Endothelial cell of umbilical vein (primary cell): ENCODE results near the gene SMC4. TPM values are rescaled to one million over a fixed set of nuclear protein-coding genes. Genes with fewer than 3 reads are reported as not detected.

Experiments used
- BruUV-seq: library from RNA; stranded (reverse); fragments of 400-500 nt; replicated peaks from 2 replicates; lab custom pipeline; 2021; lab: Mats Ljungman, UMichigan
- CTCF ChIA-PET: fragments of 300-600, 350-600 bp; sonication (Branson Sonifier 250); formaldehyde crosslinking; loops from one replicate; lab custom pipeline; 2021; ENCODE audit warnings: antibody characterized with exemption, inconsistent platforms; lab: Charles Lee
- POLR2A ChIA-PET: fragments of 300-600, 350-600 bp; sonication (Branson Sonifier 250); formaldehyde crosslinking; loops from one replicate; lab custom pipeline; 2021; ENCODE audit warnings: antibody characterized with exemption, inconsistent platforms; lab: Charles Lee
- DNase-seq: peaks from one replicate; pipeline ENCODE4 v3.0.0-alpha.2; 2011; ENCODE audit warnings: low read depth, low spot score
- FAIRE-seq: peaks from 2 replicates; lab custom pipeline; 2011; peaks lifted over from hg19 to GRCh38; lab: Jason Lieb, UNC
- H2AFZ ChIP-seq: 2 replicates; pipeline ENCODE4 v1.6.0; 2012; ENCODE audit warnings: low read depth, low read length, control low read depth, inconsistent platforms
- H3K27ac ChIP-seq: 2 replicates; pipeline ENCODE4 v1.5.1; 2011; ENCODE audit warnings: low read depth, mild to moderate bottlenecking, control low read depth, low read length, moderate library complexity; ENCODE audit not compliant: insufficient read depth
- H3K27me3 ChIP-seq, 2 experiments: 2 replicates each; pipeline versions ENCODE4 v1.6.0 to v1.6.1; 2011; ENCODE audit warnings: low read length in 2 of 2, mixed read lengths in 1 of 2; ENCODE audit not compliant: control insufficient read depth in 2 of 2, insufficient read depth in 2 of 2
- H3K36me3 ChIP-seq, 2 experiments: 2 replicates in 1 of 2; 3 replicates in 1 of 2; pipeline ENCODE4 v1.5.1; 2011; ENCODE audit warnings: low read length in 2 of 2, mild to moderate bottlenecking in 1 of 2, moderate library complexity in 1 of 2; ENCODE audit not compliant: control insufficient read depth in 2 of 2, insufficient read depth in 2 of 2; ENCODE audit errors: extremely low read depth in 1 of 2
- H3K4me1 ChIP-seq: 3 replicates; pipeline ENCODE4 v1.5.1; 2011; ENCODE audit warnings: mild to moderate bottlenecking, low read length; ENCODE audit not compliant: control insufficient read depth, insufficient read depth; ENCODE audit errors: extremely low read depth
- H3K4me2 ChIP-seq: 2 replicates; pipeline ENCODE4 v1.6.1; 2011; ENCODE audit warnings: low read length, control low read depth, mixed read lengths; ENCODE audit not compliant: insufficient read depth
- H3K4me3 ChIP-seq, 3 experiments: fragments of 200-600 bp in 1 of 3; sonication (generic), shearing (Covaris generic) in 1 of 3; replicated peaks in 1 of 3; 2 replicates each; pipeline ENCODE4 v1.5.1; 2011 to 2016; ENCODE audit warnings: control low read depth in 3 of 3, low read length in 3 of 3, mild to moderate bottlenecking in 2 of 3, inconsistent platforms in 1 of 3, low read depth in 1 of 3, moderate library complexity in 1 of 3; ENCODE audit not compliant: insufficient read depth in 1 of 3
- H3K79me2 ChIP-seq: 2 replicates; pipeline ENCODE4 v1.6.0; 2012; ENCODE audit warnings: low read length, inconsistent platforms; ENCODE audit not compliant: control insufficient read depth, insufficient read depth
- H3K9ac ChIP-seq: replicated peaks from 2 replicates; pipeline ENCODE3; 2011; ENCODE audit warnings: low read length, control low read depth; ENCODE audit not compliant: insufficient read depth; ENCODE audit errors: extremely low read depth
- H3K9me1 ChIP-seq: replicated peaks from 3 replicates; pipeline ENCODE4 v1.6.0; 2011; ENCODE audit warnings: mild to moderate bottlenecking, low read length; ENCODE audit not compliant: control insufficient read depth, insufficient read depth; ENCODE audit errors: extremely low read depth
- H3K9me3 ChIP-seq: replicated peaks from 2 replicates; pipeline ENCODE4 v1.5.1; 2012; ENCODE audit warnings: low read length, inconsistent platforms; ENCODE audit not compliant: control insufficient read depth, insufficient read depth
- H4K20me1 ChIP-seq: replicated peaks from 2 replicates; pipeline ENCODE3; 2011; ENCODE audit warnings: mild to moderate bottlenecking, low read length; ENCODE audit not compliant: control insufficient read depth, insufficient read depth; ENCODE audit errors: extremely low read depth
- CTCF ChIP-seq, 2 donors: IDR thresholded peaks; 1 replicate in 1 of 2; 2 replicates in 1 of 2; pipeline ENCODE4 v1.5.1; 2011; ENCODE audit warnings: low read length in 2 of 2, mild to moderate bottlenecking in 2 of 2, moderate library complexity in 2 of 2, control low read depth in 1 of 2, inconsistent platforms in 1 of 2, low read depth in 1 of 2; ENCODE audit not compliant: insufficient read depth in 1 of 2; ENCODE audit errors: extremely low read depth in 1 of 2
- EZH2 ChIP-seq: IDR thresholded peaks from 2 replicates; pipeline ENCODE4 v1.6.1; 2012; ENCODE audit warnings: borderline replicate concordance, low read depth, mild to moderate bottlenecking, moderate library complexity, low read length, inconsistent platforms; ENCODE audit not compliant: severe bottlenecking
- FOS ChIP-seq: IDR thresholded peaks from 2 replicates; pipeline ENCODE4 v1.6.1; 2011; ENCODE audit warnings: mild to moderate bottlenecking, low read length, moderate library complexity, borderline replicate concordance; ENCODE audit not compliant: insufficient read depth
- GATA2 ChIP-seq: IDR thresholded peaks from 2 replicates; pipeline ENCODE4 v1.7.0; 2011; ENCODE audit warnings: low read depth, mild to moderate bottlenecking, moderate library complexity, mixed read lengths, low read length; ENCODE audit not compliant: insufficient read length, insufficient read depth
- JUN ChIP-seq: IDR thresholded peaks from 2 replicates; pipeline ENCODE4 v1.6.1; 2011; ENCODE audit warnings: borderline replicate concordance, low read depth; ENCODE audit not compliant: insufficient read length, insufficient read depth
- MAX ChIP-seq: IDR thresholded peaks from 2 replicates; pipeline ENCODE4 v1.6.1; 2011; ENCODE audit not compliant: insufficient read depth, insufficient read length
- MYC ChIP-seq: IDR thresholded peaks from one replicate; pipeline ENCODE4 v1.6.1; 2011; ENCODE audit warnings: mild to moderate bottlenecking, low read depth, low read length
- POLR2A ChIP-seq: IDR thresholded peaks from 2 replicates; pipeline ENCODE4 v1.6.1; 2012; ENCODE audit warnings: low read depth, mild to moderate bottlenecking, control low read depth, low read length
- POLR2AphosphoS5 ChIP-seq: IDR thresholded peaks from 2 replicates; pipeline ENCODE4 v1.6.1; 2012; ENCODE audit warnings: low read depth, mild to moderate bottlenecking, control low read depth, low read length, moderate library complexity; ENCODE audit not compliant: insufficient read depth
- dilution Hi-C: fragments of 300-500 bp; cut with MboI; formaldehyde crosslinking; loops from one replicate; pipeline ENCODE4 v1.15.0; 2019; ENCODE audit warnings: low sequenced_read_pairs; ENCODE audit not compliant: extremely low pct_ligation_motif_present
- intact Hi-C: fragments of 100-400 bp; cut with micrococcal nuclease; formaldehyde crosslinking; loops from one replicate; pipeline ENCODE4 v1.10.0; 2022
- polyA plus RNA-seq, 4 experiments: library from polyadenylated mRNA; depleted of rRNA in 3 of 4; stranded (reverse) in 3 of 4; unstranded in 1 of 4; fragments of >200 nt; gene quantifications; 2 replicates each; pipeline versions ENCODE4 v1.2.1 to v1.2.3, GENCODE V29; 2011 to 2012; ENCODE audit warnings: missing spikeins in 1 of 4
- total RNA-seq: library from RNA; stranded (reverse); gene quantifications from 2 replicates; pipeline ENCODE4 v1.2.3, GENCODE V29; 2021

The SMC4 gene
- total and polyA plus RNA-seq, 2 donors (not counting 3 experiments of a cell fraction or from before 2014, with no cell fraction given): 32.1 to 153 TPM

- DNase-seq (no peak), FAIRE-seq (no peak)
- peaks cover 6% of the 10 kb centered on the region for H3K4me1 ChIP-seq
- no peak overlapping the region for H3K27ac ChIP-seq
- H3K79me2 ChIP-seq: peaks cover 65% of the 10 kb centered on the region
- CTCF ChIA-PET: interaction anchor here (1.4 to 1.5 kb wide), 2 partner anchors 8 to 254 kb away, joined by 3 to 4 read pairs; no protein-coding TSS in a partner anchor
- no peak overlapping the region for H3K4me2 ChIP-seq
- no TSS peak for BruUV-seq
- intact Hi-C loops: no loop called here
- H4K20me1 ChIP-seq: no peaks in the 10 kb centered on the region
- POLR2A ChIA-PET: interaction anchor here (0.5 kb wide), 1 partner anchor 8 kb away, joined by 3 read pairs; no protein-coding TSS in a partner anchor
- dilution Hi-C loops: no loop called here
- no peak overlapping the region for H2AFZ ChIP-seq
- H3K36me3 ChIP-seq: peaks cover 3 to 46% of the 10 kb centered on the region in 2 experiments
- H3K27me3 ChIP-seq: no peaks in the 10 kb centered on the region
- H3K9ac ChIP-seq: no peak overlapping the region
- TF ChIP-seq CTCF (IDR thresholded peaks at IDR 0.05; ENCODE audit: extremely low read depth in 1 of 2, insufficient read depth in 1 of 2, low read depth in 1 of 2, low read length in 2 of 2) (no peak), POLR2A (no peak), GATA2 (no peak), FOS (no peak), POLR2AphosphoS5 (no peak), JUN (no peak), MYC (no peak), EZH2 (no peak), MAX (no peak)
- no peak overlapping the region for H3K4me3 ChIP-seq
- no peaks in the 10 kb centered on the region for H3K9me1 ChIP-seq
- no peaks in the 10 kb centered on the region for H3K9me3 ChIP-seq
Observed at GRCh38 chr3:160417311-160417710, 17.9 kb downstream of the SMC4 start.
